HepG2 (cell line): ENCODE data around the gene SLC45A1. TPM values are rescaled to one million over a fixed set of nuclear protein-coding genes. Genes with fewer than 3 reads are reported as not detected.

ENCODE experiments used
- ADNP ChIP-seq: sonication (generic); formaldehyde crosslinking; IDR thresholded peaks from 2 replicates; pipeline ENCODE4 v1.4.0; 2020; ENCODE audit warnings: missing genetic modification reagents
- ATF3 ChIP-seq: sonication (generic); formaldehyde crosslinking; IDR thresholded peaks from 2 replicates; pipeline ENCODE4 v1.4.0; 2020; ENCODE audit warnings: missing genetic modification reagents
- CERS6 ChIP-seq: sonication (generic); formaldehyde crosslinking; IDR thresholded peaks from 2 replicates; pipeline ENCODE4 v1.5.0; 2020; ENCODE audit warnings: missing genetic modification reagents
- FOSL2 ChIP-seq: sonication (generic); formaldehyde crosslinking; IDR thresholded peaks from 2 replicates; pipeline ENCODE4 v1.4.0; 2020; ENCODE audit warnings: missing genetic modification reagents
- KAT2B ChIP-seq: fragments of 150-350 bp; IDR thresholded peaks from 2 replicates; pipeline ENCODE4 v1.6.1; 2014; ENCODE audit warnings: low read depth, low read length, borderline replicate concordance
- KMT2A ChIP-seq: sonication (generic); formaldehyde crosslinking; IDR thresholded peaks from 2 replicates; pipeline ENCODE4 v1.4.0; 2020; ENCODE audit warnings: missing genetic modification reagents
- MZF1 ChIP-seq: sonication (generic); formaldehyde crosslinking; IDR thresholded peaks from 2 replicates; pipeline ENCODE4 v1.8.1; 2023; ENCODE audit warnings: mild to moderate bottlenecking, missing genetic modification reagents, borderline replicate concordance
- RARA ChIP-seq: IDR thresholded peaks from 2 replicates; pipeline ENCODE4 v1.6.1; 2016; ENCODE audit warnings: missing genetic modification reagents, missing compliant biosample characterization
- SMARCC2 ChIP-seq: fragments of 450-650 bp; IDR thresholded peaks from 2 replicates; pipeline ENCODE4 v1.6.1; 2017; ENCODE audit warnings: antibody characterized with exemption, mild to moderate bottlenecking
- SOX13 ChIP-seq, 3 experiments: fragments of 450-650 bp in 1 of 3; sonication (generic) in 1 of 3; formaldehyde crosslinking in 1 of 3; IDR thresholded peaks in 2 of 3; conservative IDR thresholded peaks in 1 of 3; 2 replicates each; pipeline versions ENCODE4 v1.5.0 to v1.6.1; 2016 to 2020; ENCODE audit warnings: antibody characterized with exemption in 1 of 3, mild to moderate bottlenecking in 1 of 3, missing compliant biosample characterization in 1 of 3, missing genetic modification reagents in 1 of 3, moderate library complexity in 1 of 3
- TAF15 ChIP-seq: fragments of 200-400 bp; formaldehyde crosslinking; IDR thresholded peaks from one replicate; pipeline ENCODE4 v1.6.1; 2018; ENCODE audit warnings: mild to moderate bottlenecking, low read depth, low read length; ENCODE audit not compliant: poor library complexity, severe bottlenecking
- THAP11 ChIP-seq: IDR thresholded peaks from 2 replicates; pipeline ENCODE4 v1.6.1; 2016; ENCODE audit warnings: missing biosample characterization, missing genetic modification reagents
- ZBTB38 ChIP-seq: sonication (generic); formaldehyde crosslinking; IDR thresholded peaks from 2 replicates; pipeline ENCODE4 v1.5.1; 2020; ENCODE audit warnings: mild to moderate bottlenecking, missing genetic modification reagents
- ZEB1 ChIP-seq: IDR thresholded peaks from 2 replicates; pipeline ENCODE4 v1.6.1; 2012; ENCODE audit warnings: mild to moderate bottlenecking, low read depth, inconsistent platforms; ENCODE audit not compliant: insufficient replicate concordance
- ZFAT ChIP-seq: sonication (generic); formaldehyde crosslinking; conservative IDR thresholded peaks from 2 replicates; pipeline ENCODE4 v1.8.1; 2023; ENCODE audit warnings: missing genetic modification reagents, inconsistent platforms
- ZNF143 ChIP-seq: sonication (generic); formaldehyde crosslinking; IDR thresholded peaks from 2 replicates; pipeline ENCODE4 v1.4.0; 2020; ENCODE audit warnings: missing genetic modification reagents
- ZNF253 ChIP-seq: sonication (generic); formaldehyde crosslinking; IDR thresholded peaks from 2 replicates; pipeline ENCODE4 v1.8.0; 2022; ENCODE audit warnings: mild to moderate bottlenecking, missing genetic modification reagents, borderline replicate concordance
- ZNF468 ChIP-seq: sonication (generic); formaldehyde crosslinking; IDR thresholded peaks from 2 replicates; pipeline ENCODE4 v1.8.0; 2022; ENCODE audit warnings: mild to moderate bottlenecking, moderate library complexity, missing genetic modification reagents
- ZNF605 ChIP-seq: sonication (generic); formaldehyde crosslinking; IDR thresholded peaks from 2 replicates; pipeline ENCODE4 v1.8.0; 2022; ENCODE audit warnings: mild to moderate bottlenecking, missing genetic modification reagents
- ZNF615 ChIP-seq: sonication (generic); formaldehyde crosslinking; IDR thresholded peaks from 2 replicates; pipeline ENCODE4 v1.5.0; 2020; ENCODE audit warnings: mild to moderate bottlenecking, missing genetic modification reagents, borderline replicate concordance
- polyA plus RNA-seq, 8 experiments: library from polyadenylated mRNA; depleted of rRNA in 3 of 8; stranded (reverse) in 7 of 8; unstranded in 1 of 8; fragments of >200 nt; fragmentation: Illumina TruSeq in 4 of 8; extraction: Trizol in 4 of 8; gene quantifications; 2 replicates each; pipeline versions ENCODE4 v1.2.1 to v1.2.3, GENCODE V29; 2011 to 2016; ENCODE audit warnings: low read depth in 4 of 8, missing spikeins in 1 of 8, mixed read lengths in 1 of 8; ENCODE audit not compliant: insufficient read depth in 1 of 8
- total RNA-seq, 5 experiments: library from RNA; depleted of rRNA; stranded (reverse); fragments of >200 nt; fragmentation: Illumina TruSeq; extraction: Trizol; gene quantifications; 2 replicates each; pipeline ENCODE4 v1.2.3, GENCODE V29; 2016; ENCODE audit warnings: low read depth in 1 of 5
- TF ChIP-seq, protein P1 (sequence below): sonication (generic); formaldehyde crosslinking; IDR thresholded peaks from 2 replicates; pipeline ENCODE4 v1.4.0; 2020; ENCODE audit warnings: missing genetic modification reagents, borderline replicate concordance
- TF ChIP-seq, protein P2 (sequence below): sonication (generic); formaldehyde crosslinking; IDR thresholded peaks from 2 replicates; pipeline ENCODE4 v1.4.0; 2020; ENCODE audit warnings: mild to moderate bottlenecking, missing genetic modification reagents
- TF ChIP-seq, protein P3 (sequence below): sonication (generic); formaldehyde crosslinking; IDR thresholded peaks from 2 replicates; pipeline ENCODE4 v1.5.0; 2020; ENCODE audit warnings: missing genetic modification reagents

Gene SLC45A1
- total and polyA plus RNA-seq, 2 of the 13 experiments (the other 11 are each of a cell fraction or from before 2014, with no cell fraction given), result not detected

DNA sequence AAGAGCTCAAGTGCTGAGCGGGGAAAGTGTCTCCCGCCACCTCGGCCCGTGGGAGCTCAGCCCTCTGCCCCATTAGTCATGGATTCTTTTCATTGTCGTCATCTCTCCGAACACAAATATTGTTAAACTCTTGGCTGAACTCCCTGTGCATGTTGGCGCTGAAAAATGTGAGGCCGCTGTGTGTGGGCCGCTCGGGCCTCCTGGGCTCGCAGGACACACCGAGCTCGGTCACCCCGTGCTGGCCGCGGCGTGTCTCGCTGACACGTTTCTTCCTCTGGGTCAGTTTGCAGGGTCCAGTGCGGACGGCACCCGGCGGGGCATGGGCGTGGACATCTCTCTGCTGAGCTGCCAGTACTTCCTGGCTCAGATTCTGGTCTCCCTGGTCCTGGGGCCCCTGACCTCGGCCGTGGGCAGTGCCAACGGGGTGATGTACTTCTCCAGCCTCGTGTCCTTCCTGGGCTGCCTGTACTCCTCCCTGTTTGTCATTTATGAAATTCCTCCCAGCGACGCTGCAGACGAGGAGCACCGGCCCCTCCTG, 25.6 kb downstream of the SLC45A1 start (continued):
- TF ChIP-seq, protein P1, sequence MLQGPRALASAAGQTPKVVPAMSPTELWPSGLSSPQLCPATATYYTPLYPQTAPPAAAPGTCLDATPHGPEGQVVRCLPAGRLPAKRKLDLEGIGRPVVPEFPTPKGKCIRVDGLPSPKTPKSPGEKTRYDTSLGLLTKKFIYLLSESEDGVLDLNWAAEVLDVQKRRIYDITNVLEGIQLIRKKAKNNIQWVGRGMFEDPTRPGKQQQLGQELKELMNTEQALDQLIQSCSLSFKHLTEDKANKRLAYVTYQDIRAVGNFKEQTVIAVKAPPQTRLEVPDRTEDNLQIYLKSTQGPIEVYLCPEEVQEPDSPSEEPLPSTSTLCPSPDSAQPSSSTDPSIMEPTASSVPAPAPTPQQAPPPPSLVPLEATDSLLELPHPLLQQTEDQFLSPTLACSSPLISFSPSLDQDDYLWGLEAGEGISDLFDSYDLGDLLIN, result no peak
- TF ChIP-seq SOX13 (IDR thresholded peaks at IDR 0.05) (no peak), SOX13 (CRISPR knock-in tag; conservative IDR thresholded peaks at IDR 0.05 in 1 of 2, IDR thresholded peaks at IDR 0.05 in 1 of 2) (peak in 1 of 2 experiments; percentile 6; a peak in 1 of 4 replicates), ZNF615 (CRISPR knock-in tag) (no peak), ZNF468 (CRISPR knock-in tag) (0 out of 2 replicates have a peak, but pooled peaks have one; percentile 22), THAP11 (peak; percentile 33; the same call in 1 of the 2 replicates), SMARCC2 (no peak), ATF3 (peak; percentile 71), FOSL2 (peak; percentile 76), ZBTB38 (0 out of 2 replicates have a peak, but pooled peaks have one; percentile 30), CERS6 (CRISPR knock-in tag) (no peak), ZFAT (CRISPR knock-in tag) (no peak), ZNF605 (CRISPR knock-in tag) (peak; percentile 48; the same call in 1 of the 2 replicates), KMT2A (CRISPR knock-in tag) (0 out of 2 replicates have a peak, but pooled peaks have one; percentile 35), ZNF143 (CRISPR knock-in tag) (no peak), ZNF253 (CRISPR knock-in tag) (0 out of 2 replicates have a peak, but pooled peaks have one; percentile 3), MZF1 (CRISPR knock-in tag) (no peak), ZEB1 (no peak), RARA (CRISPR knock-in tag) (0 out of 2 replicates have a peak, but pooled peaks have one; percentile 5), TAF15 (no peak), ADNP (CRISPR knock-in tag) (no peak), KAT2B (no peak)
- TF ChIP-seq, protein P2, sequence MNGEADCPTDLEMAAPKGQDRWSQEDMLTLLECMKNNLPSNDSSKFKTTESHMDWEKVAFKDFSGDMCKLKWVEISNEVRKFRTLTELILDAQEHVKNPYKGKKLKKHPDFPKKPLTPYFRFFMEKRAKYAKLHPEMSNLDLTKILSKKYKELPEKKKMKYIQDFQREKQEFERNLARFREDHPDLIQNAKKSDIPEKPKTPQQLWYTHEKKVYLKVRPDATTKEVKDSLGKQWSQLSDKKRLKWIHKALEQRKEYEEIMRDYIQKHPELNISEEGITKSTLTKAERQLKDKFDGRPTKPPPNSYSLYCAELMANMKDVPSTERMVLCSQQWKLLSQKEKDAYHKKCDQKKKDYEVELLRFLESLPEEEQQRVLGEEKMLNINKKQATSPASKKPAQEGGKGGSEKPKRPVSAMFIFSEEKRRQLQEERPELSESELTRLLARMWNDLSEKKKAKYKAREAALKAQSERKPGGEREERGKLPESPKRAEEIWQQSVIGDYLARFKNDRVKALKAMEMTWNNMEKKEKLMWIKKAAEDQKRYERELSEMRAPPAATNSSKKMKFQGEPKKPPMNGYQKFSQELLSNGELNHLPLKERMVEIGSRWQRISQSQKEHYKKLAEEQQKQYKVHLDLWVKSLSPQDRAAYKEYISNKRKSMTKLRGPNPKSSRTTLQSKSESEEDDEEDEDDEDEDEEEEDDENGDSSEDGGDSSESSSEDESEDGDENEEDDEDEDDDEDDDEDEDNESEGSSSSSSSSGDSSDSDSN (CRISPR knock-in tag), result peak; percentile 81
- TF ChIP-seq, protein P3, sequence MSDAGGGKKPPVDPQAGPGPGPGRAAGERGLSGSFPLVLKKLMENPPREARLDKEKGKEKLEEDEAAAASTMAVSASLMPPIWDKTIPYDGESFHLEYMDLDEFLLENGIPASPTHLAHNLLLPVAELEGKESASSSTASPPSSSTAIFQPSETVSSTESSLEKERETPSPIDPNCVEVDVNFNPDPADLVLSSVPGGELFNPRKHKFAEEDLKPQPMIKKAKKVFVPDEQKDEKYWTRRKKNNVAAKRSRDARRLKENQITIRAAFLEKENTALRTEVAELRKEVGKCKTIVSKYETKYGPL (CRISPR knock-in tag), result no peak
